GM21447 (cell line): ENCODE results near the gene GTSE1.
"Not testable (repeated sequence)": the region's sequence is repeated elsewhere in the genome, so short reads cannot be mapped to it uniquely, and the experiment has no call there.

Experiments
- ATAC-seq: cut with Tn5 transposase; IDR thresholded peaks from one replicate; pipeline ENCODE4 v1.9.1; 2021; ENCODE audit not compliant: unreplicated experiment

Gene GTSE1

GRCh38 chr22:46296257-46297150, at the start of gene GTSE1:
TSS of gene GTSE1 (plus strand) at chr22:46296870. CDS start at chr22:46297401, 531 bp downstream.
- ATAC-seq = peak; percentile 83

GRCh38 chr22:46247443-46247975, 49.2 kb upstream of the GTSE1 start:
- ATAC-seq = no peak

- ATAC-seq = peak; percentile 77
These were observed 46.5 kb upstream of the GTSE1 start, which contains the start of gene CDPF1 for GRCh38 chr22:46250035-46250782. TSS of gene CDPF1 (minus strand) at chr22:46250293. CDS start at chr22:46248284, 2,009 bp downstream.

- ATAC-seq = peak; percentile 19
These were observed 45.9 kb upstream of the GTSE1 start for GRCh38 chr22:46250783-46251125.

- no peak for ATAC-seq
These were observed 45.4 kb upstream of the GTSE1 start for GRCh38 chr22:46251266-46251665.

GRCh38 chr22:46251816-46252380, 44.8 kb upstream of the GTSE1 start:
- ATAC-seq = no peak

GRCh38 chr22:46256358-46256958, 40.2 kb upstream of the GTSE1 start:
- no peak for ATAC-seq

- no peak for ATAC-seq
These were observed 37.3 kb upstream of the GTSE1 start for GRCh38 chr22:46259374-46259773.

- ATAC-seq = no peak
These were observed 36.6 kb upstream of the GTSE1 start for GRCh38 chr22:46260038-46260437.

- ATAC-seq = no peak
These were observed 34.0 kb upstream of the GTSE1 start for GRCh38 chr22:46262449-46263215.

- ATAC-seq = no peak
These were observed 33.5 kb upstream of the GTSE1 start, which contains the start of gene PKDREJ for GRCh38 chr22:46263216-46263590. TSS of gene PKDREJ (minus strand) at chr22:46263343. CDS start at chr22:46263322, 21 bp downstream.

GRCh38 chr22:46264520-46264919, 32.1 kb upstream of the GTSE1 start:
- not testable (repeated sequence) for ATAC-seq

- not testable (repeated sequence) for ATAC-seq
These were observed 31.0 kb upstream of the GTSE1 start for GRCh38 chr22:46265627-46266026.

- ATAC-seq = peak; percentile 77
These were observed 29.0 kb upstream of the GTSE1 start, which contains the start of gene TTC38 for GRCh38 chr22:46267431-46268279. TSS of gene TTC38 (plus strand) at chr22:46268008. CDS start at chr22:46268040, 32 bp downstream.

GRCh38 chr22:46269564-46269963, 27.1 kb upstream of the GTSE1 start:
- no peak for ATAC-seq

- no peak for ATAC-seq
These were observed 24.5 kb upstream of the GTSE1 start for GRCh38 chr22:46272196-46272595.

GRCh38 chr22:46272762-46273431, 23.8 kb upstream of the GTSE1 start:
- ATAC-seq = no peak

GRCh38 chr22:46273432-46274148, 23.1 kb upstream of the GTSE1 start:
- no peak for ATAC-seq
